ENCODE data around the gene ENO2.

GRCh38 chr12:6915789-6916285, 1.5 kb downstream of the ENO2 start:
- TF ChIP-seq CTCF (IDR thresholded peaks at IDR 0.05; ENCODE audit: low read depth, low read length) (no peak), EZH2phosphoT487 (IDR thresholded peaks at IDR 0.05; ENCODE audit: low read depth) (no peak)

All from OCI-LY3 (cell line).